HG02981 (cell line): ENCODE data around the gene LRP8.
"Not testable (repeated sequence)": the region's sequence is repeated elsewhere in the genome, so short reads cannot be mapped to it uniquely, and the experiment has no call there.

Experiments used
- ATAC-seq: cut with Tn5 transposase; IDR thresholded peaks from one replicate; pipeline ENCODE4 v1.9.1; 2021; ENCODE audit warnings: mild to moderate bottlenecking, moderate library complexity; ENCODE audit not compliant: unreplicated experiment

LRP8 gene

DNA sequence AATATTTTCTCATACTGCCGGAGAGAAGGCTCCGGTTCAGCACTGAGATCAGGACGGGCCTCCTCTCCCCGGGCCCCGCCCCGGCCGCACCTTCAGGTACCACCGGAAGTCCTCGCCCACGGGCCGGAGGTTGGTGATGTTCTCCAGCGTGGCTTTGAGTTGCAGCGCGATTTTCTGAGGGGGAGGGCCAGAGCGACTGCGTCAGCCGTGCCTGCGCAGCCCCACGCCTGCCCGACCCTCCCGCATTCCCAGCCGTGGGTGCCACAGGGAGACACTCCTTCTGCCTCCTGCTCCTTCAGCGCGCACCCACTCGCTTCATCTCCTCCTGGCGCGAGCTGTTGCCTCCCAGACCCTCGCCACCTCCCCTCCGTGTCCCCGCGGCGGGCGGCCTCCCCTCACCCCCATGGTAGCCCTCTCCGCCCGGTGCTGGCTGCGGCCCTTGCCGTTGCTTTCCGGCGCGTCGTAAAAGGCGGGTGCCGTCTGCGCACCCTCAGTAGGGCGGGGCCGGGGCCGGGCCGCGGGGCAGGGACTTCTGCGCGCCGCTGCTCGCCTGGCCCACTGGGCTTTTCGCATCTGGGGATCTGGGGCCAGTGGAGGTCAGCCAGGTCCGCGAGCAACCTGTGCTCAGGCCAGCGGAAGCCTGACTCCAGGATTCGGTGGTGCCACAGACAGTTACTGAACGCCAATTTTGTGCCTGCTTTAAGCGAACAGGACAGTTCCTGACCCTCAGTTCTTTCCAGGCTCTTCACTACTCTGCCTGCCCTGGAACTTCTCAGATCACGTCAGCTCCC, 107.5 kb downstream of the LRP8 start, which contains the start of gene CZIB:
Gene CZIB (minus strand): TSS at position 464 of the 791 bp plus-strand sequence. CDS start 59 bp downstream, at position 405.
- peak; percentile 92 for ATAC-seq

DNA sequence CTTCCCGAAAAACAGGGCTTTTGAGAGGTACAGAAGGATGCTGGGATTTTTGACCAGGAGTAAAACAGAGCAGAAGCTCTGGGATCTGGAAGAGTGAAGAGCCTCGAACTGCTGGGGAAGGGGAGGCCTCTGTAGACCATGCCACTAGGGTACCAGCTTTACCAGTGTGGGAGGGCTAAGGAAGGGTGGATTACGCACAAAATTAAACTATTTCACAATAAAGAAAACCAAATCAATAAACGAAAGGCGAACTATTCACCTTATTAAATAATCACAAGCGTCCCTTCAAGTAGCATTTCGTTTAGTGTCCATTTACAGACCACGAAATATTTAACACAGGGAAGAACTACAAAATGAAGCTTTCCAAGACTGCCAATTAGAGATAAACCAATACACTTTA, 108.2 kb downstream of the LRP8 start:
- ATAC-seq = no peak

DNA sequence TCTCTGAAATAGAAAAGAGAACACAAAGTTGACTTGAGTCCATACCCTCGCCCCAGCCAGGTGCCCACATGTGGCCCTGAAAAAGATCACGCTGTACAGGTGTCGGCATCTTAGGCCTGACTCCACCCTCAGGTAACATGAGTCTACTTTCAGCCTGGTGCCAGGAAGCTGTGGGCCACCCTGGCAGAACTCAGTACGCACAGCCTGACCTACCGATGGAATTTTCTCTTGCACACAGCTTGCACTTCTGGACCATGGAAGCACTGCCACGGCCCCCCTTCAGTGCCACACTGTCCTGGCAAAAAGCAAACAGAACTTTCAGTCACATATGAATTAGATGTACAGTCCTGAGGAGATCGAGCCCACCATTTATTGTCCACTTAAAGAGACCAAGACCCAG, 109.7 kb downstream of the LRP8 start:
- no peak for ATAC-seq

GRCh38 chr1:53214376-53214940, 113.4 kb downstream of the LRP8 start:
- ATAC-seq = no peak

DNA sequence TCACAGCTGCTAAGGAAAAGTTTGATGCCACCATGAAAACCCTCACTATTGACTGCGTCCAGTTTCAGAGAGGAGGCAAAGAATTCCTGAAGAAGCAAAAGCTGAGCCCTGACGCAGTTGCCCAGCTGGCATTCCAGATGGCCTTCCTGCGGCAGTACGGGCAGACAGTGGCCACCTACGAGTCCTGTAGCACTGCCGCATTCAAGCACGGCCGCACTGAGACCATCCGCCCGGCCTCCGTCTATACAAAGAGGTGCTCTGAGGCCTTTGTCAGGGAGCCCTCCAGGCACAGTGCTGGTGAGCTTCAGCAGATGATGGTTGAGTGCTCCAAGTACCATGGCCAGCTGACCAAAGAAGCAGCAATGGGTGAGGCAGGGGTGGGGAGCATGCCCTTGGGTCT, 116.9 kb downstream of the LRP8 start:
- ATAC-seq = no peak

DNA sequence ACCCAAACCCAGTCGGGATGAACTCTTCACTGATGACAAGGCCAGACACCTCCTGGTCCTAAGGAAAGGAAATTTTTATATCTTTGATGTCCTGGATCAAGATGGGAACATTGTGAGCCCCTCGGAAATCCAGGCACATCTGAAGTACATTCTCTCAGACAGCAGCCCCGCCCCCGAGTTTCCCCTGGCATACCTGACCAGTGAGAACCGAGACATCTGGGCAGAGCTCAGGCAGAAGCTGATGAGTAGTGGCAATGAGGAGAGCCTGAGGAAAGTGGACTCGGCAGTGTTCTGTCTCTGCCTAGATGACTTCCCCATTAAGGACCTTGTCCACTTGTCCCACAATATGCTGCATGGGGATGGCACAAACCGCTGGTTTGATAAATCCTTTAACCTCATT, 117.5 kb downstream of the LRP8 start:
- no peak for ATAC-seq

- no peak for ATAC-seq
These were observed 120.1 kb downstream of the LRP8 start for GRCh38 chr1:53207726-53208125.

GRCh38 chr1:53206735-53207379, 121.0 kb downstream of the LRP8 start:
- no peak for ATAC-seq

DNA sequence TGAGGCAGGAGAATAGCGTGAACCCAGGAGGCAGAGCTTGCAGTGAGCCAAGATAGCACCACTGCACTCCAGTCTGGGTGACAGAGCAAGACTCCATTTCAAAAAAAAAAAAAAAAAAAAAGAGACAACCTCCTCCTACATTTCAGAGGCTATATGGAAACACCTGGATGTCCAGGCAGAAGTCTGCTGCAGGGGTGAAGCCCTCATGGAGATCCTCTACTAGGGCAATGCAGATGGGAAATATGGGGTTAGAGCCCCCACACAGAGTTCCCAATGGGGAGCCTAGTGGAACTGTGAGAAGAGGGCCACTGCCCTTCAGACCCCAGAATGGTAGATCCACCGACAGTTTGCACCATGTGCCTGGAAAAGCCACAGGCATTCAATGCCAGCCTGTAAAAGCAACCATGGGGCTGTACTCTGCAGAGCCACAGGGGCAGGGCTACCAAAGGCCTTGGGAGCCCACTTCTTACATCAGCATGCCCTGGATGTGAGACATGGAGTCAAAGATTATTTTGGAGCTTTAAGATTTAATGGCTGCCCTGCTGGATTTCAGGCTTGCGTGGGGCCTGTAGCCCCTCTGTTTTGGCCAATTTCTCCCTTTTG, 121.7 kb downstream of the LRP8 start:
- not testable (repeated sequence) for ATAC-seq

DNA sequence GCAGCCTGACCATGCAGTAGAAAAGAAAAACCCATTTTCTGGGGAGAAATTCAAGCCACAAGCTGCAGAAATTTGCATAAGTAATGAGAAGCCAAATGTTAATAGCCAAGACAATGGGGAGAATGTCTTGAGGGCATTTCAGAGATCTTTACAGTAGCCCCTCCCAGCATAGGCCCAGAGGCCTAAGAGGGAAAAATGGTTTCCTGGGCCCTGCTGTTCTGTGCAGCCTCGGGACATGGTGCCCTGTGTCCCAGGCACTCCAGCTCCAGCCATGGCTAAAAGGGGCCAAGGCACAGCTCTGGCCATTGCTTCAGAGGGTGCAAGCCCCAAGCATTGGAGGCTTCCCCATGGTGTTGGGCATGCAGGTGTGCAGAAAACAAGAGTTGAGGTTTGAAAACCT, 122.4 kb downstream of the LRP8 start:
- not testable (repeated sequence) for ATAC-seq

DNA sequence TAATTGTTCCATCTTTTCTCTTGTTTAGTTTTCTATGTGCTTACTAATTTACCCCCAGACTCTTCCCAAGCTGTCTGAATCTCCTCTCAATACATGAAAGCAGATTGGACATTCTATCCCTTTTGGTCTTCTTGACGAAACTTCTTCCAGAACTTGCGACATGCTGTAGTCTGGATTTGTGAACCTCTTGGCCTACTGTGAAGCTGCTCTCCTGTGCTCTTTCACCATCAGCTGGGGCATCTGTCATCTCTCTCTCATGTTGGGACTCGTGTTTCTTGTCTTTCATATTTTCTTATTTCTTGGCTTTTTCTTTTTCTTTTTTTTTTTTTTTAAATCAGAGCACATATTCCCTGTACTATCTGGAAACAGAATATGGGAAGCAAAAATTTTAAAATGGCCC, 124.4 kb downstream of the LRP8 start:
- ATAC-seq = no peak

GRCh38 chr1:53198241-53198651, 129.6 kb downstream of the LRP8 start:
- ATAC-seq = no peak

DNA sequence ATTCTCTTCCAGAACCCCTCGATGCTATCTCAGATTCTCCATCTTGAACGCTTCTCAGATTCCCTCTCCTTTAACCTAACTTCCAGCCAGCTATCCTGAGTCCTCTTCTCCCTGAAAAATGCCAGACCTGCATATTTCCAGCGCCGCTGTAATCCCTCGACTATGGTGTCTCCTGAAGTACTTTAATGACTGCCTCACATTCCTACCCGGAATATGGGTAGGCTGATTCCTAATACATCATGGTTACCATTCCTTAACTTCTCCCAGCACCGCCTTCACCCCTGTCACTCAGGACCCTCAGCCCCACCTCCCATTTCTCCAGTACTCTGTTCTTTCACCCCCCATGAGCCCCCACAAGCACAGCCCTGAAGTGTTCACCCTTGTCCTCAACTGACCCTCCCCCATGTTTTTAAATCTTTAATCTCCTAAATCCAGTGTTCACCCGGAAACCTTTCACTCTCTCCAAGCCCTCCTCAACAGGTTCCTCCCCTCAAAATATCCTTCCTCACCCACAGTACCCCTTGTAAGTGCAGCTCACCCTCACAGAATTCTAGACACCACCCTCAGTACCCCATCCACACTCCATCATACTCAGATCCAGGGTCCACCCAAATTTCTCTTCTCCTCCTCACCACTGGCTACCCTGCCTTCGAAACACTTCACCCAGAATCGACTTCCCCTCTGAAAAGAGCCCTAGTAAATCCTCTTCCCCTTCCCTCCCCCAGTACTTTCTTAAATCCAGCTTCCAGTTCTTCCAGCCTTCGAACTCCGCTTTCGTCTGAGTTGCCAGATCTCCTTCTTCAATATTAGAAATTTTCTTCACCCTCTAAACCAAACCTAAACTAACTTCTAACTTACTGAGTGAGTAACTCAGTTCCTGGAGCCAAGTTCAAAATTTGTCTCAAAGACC, 130.3 kb downstream of the LRP8 start:
- ATAC-seq = no peak

GRCh38 chr1:53196485-53197290, 131.2 kb downstream of the LRP8 start, which contains the start of gene CPT2:
CPT2 (plus strand) TSS chr1:53196824; CDS start chr1:53196944, 120 bp downstream.
- peak; percentile 99 for ATAC-seq

DNA sequence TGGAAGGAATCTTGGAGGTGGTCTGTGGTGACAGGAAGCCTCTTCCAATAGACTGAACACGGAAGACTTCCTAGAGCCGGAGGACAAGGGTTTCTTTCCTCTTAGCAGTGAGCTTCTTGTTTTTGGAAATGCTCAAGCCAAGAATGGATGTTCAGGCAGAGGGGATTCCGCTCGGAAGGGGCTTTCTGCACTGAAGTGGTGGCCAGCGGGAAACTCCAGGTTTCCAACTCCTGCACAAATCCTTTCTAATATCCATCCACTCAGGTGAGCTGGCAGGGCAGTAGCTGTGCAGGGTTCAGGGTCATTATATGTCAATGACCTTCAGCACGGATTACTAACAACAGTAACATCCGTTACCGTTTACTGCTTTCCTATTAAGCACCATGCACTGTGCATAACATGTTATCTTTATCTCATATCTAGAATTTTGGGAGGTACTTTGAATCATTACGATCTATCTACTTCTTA, 131.8 kb downstream of the LRP8 start:
- ATAC-seq = peak; percentile 14

DNA sequence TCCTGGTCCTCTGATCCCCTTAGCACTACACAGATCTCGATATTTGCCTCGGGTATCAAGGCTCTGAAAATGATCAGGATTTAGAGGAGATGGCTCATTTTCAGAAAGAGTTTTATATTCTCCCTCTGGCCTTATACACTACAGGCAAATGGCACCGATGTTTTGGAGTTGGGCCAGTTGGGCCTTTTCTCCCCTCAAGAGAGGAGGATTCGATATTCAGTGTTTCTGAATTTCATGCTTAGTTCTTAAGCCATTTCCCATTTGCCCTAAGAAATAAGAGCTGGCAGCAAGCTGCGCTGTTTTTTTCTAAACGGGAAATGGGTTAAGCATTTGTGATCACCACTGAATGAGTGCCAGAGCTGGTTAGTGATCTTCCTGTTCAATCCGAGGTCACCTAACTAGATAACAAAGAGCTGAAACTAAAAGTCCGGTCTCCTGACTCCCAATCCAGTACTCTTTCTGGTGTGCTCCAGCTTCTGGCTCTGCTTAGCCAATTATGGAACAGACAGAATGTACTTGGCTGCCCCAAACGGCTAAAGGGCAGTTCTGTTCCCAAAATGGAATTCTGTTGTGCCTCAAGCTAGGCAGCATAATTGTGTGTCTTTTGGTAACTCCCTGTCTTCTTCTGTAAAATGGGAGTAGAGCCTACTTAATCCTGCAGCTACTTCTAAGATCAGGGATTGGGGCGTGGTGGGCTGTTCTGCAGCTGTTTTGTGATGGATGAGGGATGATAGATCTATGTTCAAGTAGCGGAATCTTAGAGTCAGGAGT, 132.4 kb downstream of the LRP8 start:
- no peak for ATAC-seq
